SU-DHL-6 (cell line): ENCODE data around the gene ACOX1.

Experiments
- H2AFZ ChIP-seq: fragments of 200-600 bp; sonication (generic); 2 replicates; pipeline ENCODE4 v1.6.1; 2014; ENCODE audit warnings: low read depth, mild to moderate bottlenecking, moderate library complexity, mixed read lengths, antibody characterized with exemption, low read length; ENCODE audit not compliant: severe bottlenecking
- H3F3A ChIP-seq: fragments of 200-600 bp; shearing (Covaris generic); 2 replicates; pipeline ENCODE4 v1.6.0; 2016; ENCODE audit warnings: antibody characterized with exemption, mild to moderate bottlenecking; ENCODE audit not compliant: insufficient read depth
- H3K27ac ChIP-seq: fragments of 200-600 bp; sonication (generic); 2 replicates; pipeline ENCODE4 v1.5.1; 2016; ENCODE audit warnings: low read depth, mild to moderate bottlenecking, low read length, moderate library complexity, mixed read lengths
- H3K27me3 ChIP-seq: fragments of 200-600 bp; sonication (generic), shearing (Covaris generic); 2 replicates; pipeline ENCODE4 v1.6.0; 2014; ENCODE audit warnings: mild to moderate bottlenecking, low read length
- H3K36me3 ChIP-seq: fragments of 200-600 bp; sonication (generic); 2 replicates; pipeline ENCODE4 v1.6.1; 2014; ENCODE audit warnings: mild to moderate bottlenecking, low read length, mixed read lengths
- H3K4me2 ChIP-seq: fragments of 300-600, 200-600 bp; shearing (Covaris generic), sonication (generic); 2 replicates; pipeline ENCODE4 v1.6.0; 2014; ENCODE audit warnings: low read length, low read depth, mild to moderate bottlenecking; ENCODE audit not compliant: poor library complexity, severe bottlenecking
- H3K4me3 ChIP-seq: fragments of 200-600 bp; sonication (generic); 2 replicates; pipeline ENCODE4 v1.5.1; 2014; ENCODE audit warnings: antibody characterized with exemption, low read length, mild to moderate bottlenecking, mixed read lengths; ENCODE audit not compliant: insufficient read depth, poor library complexity, severe bottlenecking
- H3K79me2 ChIP-seq: fragments of 200-600 bp; sonication (generic); 2 replicates; pipeline ENCODE4 v1.6.1; 2014; ENCODE audit warnings: mild to moderate bottlenecking, low read length, moderate library complexity; ENCODE audit not compliant: insufficient read depth
- H3K9ac ChIP-seq: fragments of 200-600 bp; sonication (generic); 2 replicates; pipeline ENCODE4 v1.7.0; 2014; ENCODE audit warnings: mild to moderate bottlenecking, low read length
- H3K9me2 ChIP-seq: fragments of 200-600 bp; sonication (generic); replicated peaks from 2 replicates; pipeline ENCODE4 v1.6.1; 2014; ENCODE audit warnings: low read length; ENCODE audit not compliant: insufficient read depth
- H3K9me3 ChIP-seq: fragments of 200-600 bp; sonication (generic); 2 replicates; pipeline ENCODE4 v1.6.1; 2014; ENCODE audit warnings: low read length, mixed read lengths; ENCODE audit not compliant: insufficient read depth
- H4K20me1 ChIP-seq: fragments of 200-600 bp; sonication (generic); 2 replicates; pipeline ENCODE4 v1.6.1; 2014; ENCODE audit warnings: low read depth, mild to moderate bottlenecking, antibody characterized with exemption, low read length, moderate library complexity, mixed read lengths
- EZH2phosphoT487 ChIP-seq: fragments of 200-600 bp; sonication (generic), shearing (Covaris generic); conservative IDR thresholded peaks from 2 replicates; pipeline ENCODE4 v1.6.1; 2018; ENCODE audit warnings: mild to moderate bottlenecking, antibody characterized with exemption, low read length, moderate library complexity, mixed read lengths
- TF ChIP-seq, protein P1 (sequence below): fragments of 200-600 bp; sonication (generic); IDR thresholded peaks from one replicate; pipeline ENCODE4 v1.5.1; 2017; ENCODE audit warnings: antibody characterized with exemption, mild to moderate bottlenecking, low read length, moderate library complexity; ENCODE audit not compliant: insufficient read depth, poor library complexity, severe bottlenecking

The ACOX1 gene

DNA sequence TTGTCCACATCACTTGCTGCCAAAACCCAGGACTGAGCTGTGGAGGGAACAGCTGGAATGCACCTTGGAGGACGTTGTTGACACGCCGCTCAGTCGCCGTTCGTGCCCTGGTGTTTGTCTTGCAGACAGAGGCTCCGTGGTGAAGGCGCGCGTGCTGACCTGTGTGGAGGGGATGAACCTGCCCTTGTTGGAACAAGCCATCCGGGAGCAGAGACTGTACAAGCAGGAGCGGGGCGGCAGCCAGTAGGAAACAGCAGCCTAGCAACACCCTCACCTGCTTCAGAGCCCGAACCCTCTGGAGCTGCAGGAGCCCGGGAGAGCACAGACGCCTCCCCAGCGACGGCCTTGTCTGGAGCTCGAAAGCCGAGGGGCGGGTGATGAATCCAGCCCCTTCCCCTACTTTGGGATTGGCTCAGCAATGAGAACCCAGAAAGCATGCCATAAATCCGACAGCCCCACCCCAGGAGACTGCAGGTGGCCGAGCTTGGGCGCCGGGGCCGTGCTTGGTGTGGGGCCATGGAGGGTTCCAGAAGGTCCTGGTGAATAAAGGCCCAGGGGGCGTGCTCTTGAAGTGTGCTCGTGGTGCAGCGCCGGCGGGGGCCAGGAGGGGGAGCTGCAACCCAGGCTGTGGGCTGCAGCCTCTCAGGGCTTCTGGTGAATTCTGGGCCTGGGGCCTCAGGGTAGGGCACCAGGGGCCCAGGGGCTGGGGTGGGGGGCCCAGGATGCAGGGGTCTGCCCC, 21.2 kb upstream of the ACOX1 start:
- no peaks in the 10 kb centered on the region for H3F3A ChIP-seq
- H3K27ac ChIP-seq, result no peak overlapping the region
- TF ChIP-seq EZH2phosphoT487, result no peak
- TF ChIP-seq, protein P1, sequence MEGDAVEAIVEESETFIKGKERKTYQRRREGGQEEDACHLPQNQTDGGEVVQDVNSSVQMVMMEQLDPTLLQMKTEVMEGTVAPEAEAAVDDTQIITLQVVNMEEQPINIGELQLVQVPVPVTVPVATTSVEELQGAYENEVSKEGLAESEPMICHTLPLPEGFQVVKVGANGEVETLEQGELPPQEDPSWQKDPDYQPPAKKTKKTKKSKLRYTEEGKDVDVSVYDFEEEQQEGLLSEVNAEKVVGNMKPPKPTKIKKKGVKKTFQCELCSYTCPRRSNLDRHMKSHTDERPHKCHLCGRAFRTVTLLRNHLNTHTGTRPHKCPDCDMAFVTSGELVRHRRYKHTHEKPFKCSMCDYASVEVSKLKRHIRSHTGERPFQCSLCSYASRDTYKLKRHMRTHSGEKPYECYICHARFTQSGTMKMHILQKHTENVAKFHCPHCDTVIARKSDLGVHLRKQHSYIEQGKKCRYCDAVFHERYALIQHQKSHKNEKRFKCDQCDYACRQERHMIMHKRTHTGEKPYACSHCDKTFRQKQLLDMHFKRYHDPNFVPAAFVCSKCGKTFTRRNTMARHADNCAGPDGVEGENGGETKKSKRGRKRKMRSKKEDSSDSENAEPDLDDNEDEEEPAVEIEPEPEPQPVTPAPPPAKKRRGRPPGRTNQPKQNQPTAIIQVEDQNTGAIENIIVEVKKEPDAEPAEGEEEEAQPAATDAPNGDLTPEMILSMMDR, result peak; percentile 83
- H3K9me3 ChIP-seq, result no peaks in the 10 kb centered on the region
- H3K9me2 ChIP-seq, result no peaks in the 10 kb centered on the region
- H3K4me2 ChIP-seq, result no peak overlapping the region
- no peaks in the 10 kb centered on the region for H3K79me2 ChIP-seq
- H4K20me1 ChIP-seq, result no peaks in the 10 kb centered on the region
- H3K4me3 ChIP-seq, result no peak overlapping the region
- H3K9ac ChIP-seq, result no peak overlapping the region
- no peak overlapping the region for H2AFZ ChIP-seq
- H3K36me3 ChIP-seq, result no peaks in the 10 kb centered on the region
- no peaks in the 10 kb centered on the region for H3K27me3 ChIP-seq

DNA sequence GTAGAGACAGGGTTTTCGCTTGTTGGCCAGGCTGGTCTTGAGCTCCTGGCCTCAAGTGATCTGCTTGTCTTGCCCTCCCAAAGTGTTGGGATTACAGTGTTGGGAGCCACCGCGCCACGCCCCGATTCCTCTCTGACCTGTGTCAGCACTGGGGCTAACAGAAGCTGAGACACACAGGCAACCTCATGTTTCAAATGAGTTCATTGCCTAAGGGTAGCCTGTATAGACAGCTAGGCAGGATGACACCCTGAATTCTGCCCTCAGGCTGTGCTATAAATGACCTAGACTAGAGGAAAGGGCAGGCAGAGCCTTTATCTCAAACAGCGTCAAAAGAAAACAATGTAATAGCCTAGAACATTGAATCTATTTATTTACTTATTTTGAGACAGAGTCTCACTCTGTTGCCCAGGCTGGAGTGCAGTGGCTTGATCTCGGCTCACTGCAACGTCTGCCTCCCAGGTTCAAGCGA, 19.4 kb upstream of the ACOX1 start:
- no peaks in the 10 kb centered on the region for H3K79me2 ChIP-seq
- H3K9me2 ChIP-seq, result no peaks in the 10 kb centered on the region
- TF ChIP-seq EZH2phosphoT487, result no peak
- TF ChIP-seq, protein P1, result no peak
- no peaks in the 10 kb centered on the region for H3K27me3 ChIP-seq
- H3K9me3 ChIP-seq, result no peaks in the 10 kb centered on the region
- no peaks in the 10 kb centered on the region for H4K20me1 ChIP-seq
- H3K9ac ChIP-seq, result no peak overlapping the region
- H3K36me3 ChIP-seq, result no peaks in the 10 kb centered on the region
- H3K4me3 ChIP-seq, result no peak overlapping the region
- H2AFZ ChIP-seq, result no peak overlapping the region
- no peak overlapping the region for H3K27ac ChIP-seq
- no peaks in the 10 kb centered on the region for H3F3A ChIP-seq
- H3K4me2 ChIP-seq, result no peak overlapping the region

DNA sequence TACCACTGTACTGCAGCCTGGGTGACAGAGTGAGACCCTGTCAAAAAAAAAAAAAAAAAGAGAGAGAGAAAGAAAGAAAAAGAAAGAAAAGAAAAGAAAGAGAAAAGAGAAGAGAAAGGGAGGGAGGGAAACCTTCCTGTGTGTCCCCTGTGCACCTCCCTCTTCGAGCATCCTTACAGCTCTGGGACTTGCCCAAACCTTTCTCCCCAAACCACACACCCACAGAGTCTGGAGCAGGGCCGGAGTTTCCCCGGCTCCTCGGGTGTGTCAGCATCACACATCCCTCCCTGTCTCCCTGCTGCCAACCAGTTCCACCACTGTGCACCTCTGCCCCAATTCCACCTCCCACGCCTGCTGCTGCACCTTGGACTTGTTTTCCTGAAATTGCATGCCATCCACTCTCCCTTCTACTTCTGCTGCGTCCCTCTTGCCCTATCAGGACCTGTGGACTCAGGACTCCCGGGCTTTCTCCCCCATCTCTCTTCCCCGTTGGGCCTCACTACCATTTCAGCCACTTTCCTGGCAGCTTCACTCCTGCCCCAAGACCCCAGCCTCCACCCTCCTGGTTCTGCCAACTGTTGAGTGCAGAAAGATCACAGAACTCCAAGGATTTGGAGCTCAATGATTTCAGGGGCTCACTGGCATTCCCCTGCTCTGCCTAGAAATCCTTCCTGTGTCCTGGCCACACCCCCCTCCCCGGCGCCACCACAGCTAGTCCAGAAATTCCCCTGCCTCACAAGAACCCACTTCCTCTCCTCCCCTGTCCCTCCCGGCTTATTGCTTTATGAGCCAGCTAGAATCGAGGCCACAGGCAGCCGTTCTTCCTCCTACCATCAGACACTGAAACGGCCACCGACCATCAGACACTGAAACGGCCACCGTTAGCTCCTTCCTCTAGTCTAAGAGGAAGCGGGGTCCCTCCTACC, 18.0 kb upstream of the ACOX1 start:
- Histone ChIP-seq H3K4me2 (no peak overlapping the region), H3F3A (no peaks in the 10 kb centered on the region), H3K4me3 (no peak overlapping the region), H2AFZ (no peak overlapping the region), H3K9me3 (no peaks in the 10 kb centered on the region), H3K79me2 (no peaks in the 10 kb centered on the region), H3K27ac (no peak overlapping the region), H3K27me3 (no peaks in the 10 kb centered on the region), H4K20me1 (no peaks in the 10 kb centered on the region), H3K9me2 (no peaks in the 10 kb centered on the region), H3K36me3 (no peaks in the 10 kb centered on the region), H3K9ac (no peak overlapping the region)
- TF ChIP-seq EZH2phosphoT487, result no peak
- TF ChIP-seq, protein P1, result no peak
